Activated T-helper 2 cell treated with anti-CD3 and anti-CD28 coated beads, Interferon-gamma antibody, Interleukin-2, Interleukin-4, amounts not matched to agents 10 μg/mL and 5 μg/mL and 100 μg/mL, durations not matched to agents 14 hours and 24 hours and 36 hours (primary cell): ENCODE results near the gene CAMTA1. TPM values are rescaled to one million over a fixed set of nuclear protein-coding genes. Genes with fewer than 3 reads are reported as not detected.

Experiments
- DNase-seq: peaks from one replicate; pipeline ENCODE4 v3.0.0; 2021; ENCODE audit warnings: low spot score
- H3K27ac Mint-ChIP-seq: one replicate; pipeline ENCODE4 v1.8.0; 2021; ENCODE audit warnings: mixed read lengths
- H3K27me3 Mint-ChIP-seq: one replicate; pipeline ENCODE4 v1.8.0; 2021; ENCODE audit warnings: low read depth, mixed read lengths
- H3K36me3 Mint-ChIP-seq: one replicate; pipeline ENCODE4 v1.8.0; 2021; ENCODE audit warnings: low read depth, mixed read lengths
- H3K4me1 Mint-ChIP-seq: one replicate; pipeline ENCODE4 v1.8.0; 2021; ENCODE audit warnings: low read depth, mixed read lengths
- H3K4me3 Mint-ChIP-seq: one replicate; pipeline ENCODE4 v1.8.0; 2021; ENCODE audit warnings: low read depth, mild to moderate bottlenecking, moderate library complexity, mixed read lengths
- H3K9me3 Mint-ChIP-seq: one replicate; pipeline ENCODE4 v1.8.0; 2021; ENCODE audit warnings: mixed read lengths
- intact Hi-C: fragments of 100-400 bp; cut with micrococcal nuclease; formaldehyde crosslinking; loops from one replicate; pipeline ENCODE4 v1.15.1; 2023
- total RNA-seq: library from RNA; stranded (reverse); gene quantifications from 2 replicates; pipeline ENCODE4 v1.2.3, GENCODE V29; 2022

CAMTA1 gene
- total RNA-seq, 1 donor from 2014 or later = 62.9 TPM

DNA sequence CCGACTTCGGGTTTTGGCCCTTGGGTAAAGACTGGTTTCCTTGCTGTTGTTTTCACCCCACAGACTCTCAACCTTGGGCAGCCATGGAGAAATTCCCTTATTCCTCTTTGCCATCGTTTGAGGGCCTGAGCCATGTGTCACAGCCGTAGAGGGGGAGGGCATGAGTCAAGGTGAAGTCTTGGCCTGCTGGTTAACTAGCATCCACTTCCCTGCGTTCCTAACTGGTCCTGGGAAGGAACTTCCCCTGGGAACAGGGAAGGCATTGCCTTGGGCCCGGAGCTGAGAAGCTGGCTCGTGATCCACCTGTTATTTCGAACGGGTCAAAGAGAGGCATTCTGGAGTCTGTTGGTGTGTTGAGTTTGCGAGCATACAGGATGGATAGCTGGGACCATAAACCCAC lies 464.9 kb downstream of the CAMTA1 start:
- H3K9me3 Mint-ChIP-seq = no peaks in the 10 kb centered on the region
- no peaks in the 10 kb centered on the region for H3K4me1 Mint-ChIP-seq
- DNase-seq = no peak
- intact Hi-C loops = no loop called here
- no peak overlapping the region for H3K27ac Mint-ChIP-seq
- H3K36me3 Mint-ChIP-seq = no peaks in the 10 kb centered on the region
- no peak overlapping the region for H3K4me3 Mint-ChIP-seq
- peaks cover 4% of the 10 kb centered on the region for H3K27me3 Mint-ChIP-seq

DNA sequence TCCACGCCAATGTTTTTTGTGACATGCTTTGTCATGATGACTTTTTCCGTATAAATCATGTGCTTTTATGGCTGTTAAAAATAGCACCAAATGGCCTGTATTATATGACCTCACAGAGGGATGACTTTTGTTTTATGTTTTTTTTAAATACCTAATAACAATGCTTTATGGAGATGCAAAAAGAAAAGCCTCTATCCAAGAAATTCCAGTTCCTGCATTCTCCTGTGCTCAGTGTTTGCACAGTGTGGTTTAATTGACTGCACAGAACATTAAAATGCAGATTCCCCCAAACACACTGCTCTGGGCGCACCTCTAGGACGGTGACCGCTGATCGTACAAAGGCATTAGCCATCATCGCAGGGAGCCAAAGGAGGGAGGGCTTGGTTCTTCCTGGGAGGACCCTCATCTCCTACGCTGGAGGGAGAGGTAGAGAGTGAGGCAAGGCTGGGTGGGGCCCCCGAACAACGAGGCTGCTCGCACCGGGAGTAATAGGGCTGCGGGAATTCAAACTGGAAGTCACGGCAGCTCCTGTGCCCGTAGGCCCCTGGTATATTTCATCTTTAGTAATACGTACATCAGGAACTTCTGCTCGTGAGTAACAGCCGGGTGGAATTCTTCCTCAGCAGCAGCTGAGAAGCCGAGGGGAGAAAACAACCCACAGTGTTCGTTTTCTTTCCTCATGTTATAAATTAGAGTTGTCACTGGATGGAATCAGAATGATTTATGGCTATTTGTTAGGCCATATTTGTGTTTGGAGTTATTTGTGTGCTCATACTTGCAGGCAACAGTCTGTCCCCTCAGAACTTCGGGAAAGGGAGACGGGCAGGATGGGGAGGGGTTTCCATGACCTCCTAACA lies 465.6 kb downstream of the CAMTA1 start:
- Mint-ChIP-seq H3K27me3 (peaks cover 4% of the 10 kb centered on the region), H3K4me3 (no peak overlapping the region)
- intact Hi-C loops = no loop called here

DNA sequence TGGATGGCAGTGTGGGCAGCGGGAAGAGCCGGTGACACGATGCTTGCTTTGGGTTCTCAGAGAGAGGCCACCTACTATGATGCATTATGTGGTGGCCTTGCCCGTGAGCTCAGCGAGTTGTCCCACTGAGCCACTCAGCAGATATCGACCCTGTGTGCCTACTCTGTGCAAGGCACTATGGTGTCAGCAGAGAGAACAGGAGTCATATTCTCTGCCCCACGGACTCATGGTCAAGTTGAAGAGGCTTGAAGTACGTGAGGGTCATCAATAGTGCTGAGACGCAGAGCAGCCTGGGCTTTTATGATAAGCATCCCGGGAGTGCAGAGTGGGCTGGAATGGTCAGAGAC lies 466.2 kb downstream of the CAMTA1 start:
- Mint-ChIP-seq H3K27ac (no peak overlapping the region), H3K4me3 (no peak overlapping the region), H3K9me3 (no peaks in the 10 kb centered on the region), H3K36me3 (no peaks in the 10 kb centered on the region), H3K4me1 (no peaks in the 10 kb centered on the region), H3K27me3 (peaks cover 4% of the 10 kb centered on the region)
- DNase-seq = no peak
- intact Hi-C loops = no loop called here

More for the DNA sequence above, 465.6 kb downstream of the CAMTA1 start:
- Mint-ChIP-seq H3K36me3 (no peaks in the 10 kb centered on the region), H3K4me1 (no peaks in the 10 kb centered on the region), H3K27ac (no peak overlapping the region), H3K9me3 (no peaks in the 10 kb centered on the region)
- no peak for DNase-seq

DNA sequence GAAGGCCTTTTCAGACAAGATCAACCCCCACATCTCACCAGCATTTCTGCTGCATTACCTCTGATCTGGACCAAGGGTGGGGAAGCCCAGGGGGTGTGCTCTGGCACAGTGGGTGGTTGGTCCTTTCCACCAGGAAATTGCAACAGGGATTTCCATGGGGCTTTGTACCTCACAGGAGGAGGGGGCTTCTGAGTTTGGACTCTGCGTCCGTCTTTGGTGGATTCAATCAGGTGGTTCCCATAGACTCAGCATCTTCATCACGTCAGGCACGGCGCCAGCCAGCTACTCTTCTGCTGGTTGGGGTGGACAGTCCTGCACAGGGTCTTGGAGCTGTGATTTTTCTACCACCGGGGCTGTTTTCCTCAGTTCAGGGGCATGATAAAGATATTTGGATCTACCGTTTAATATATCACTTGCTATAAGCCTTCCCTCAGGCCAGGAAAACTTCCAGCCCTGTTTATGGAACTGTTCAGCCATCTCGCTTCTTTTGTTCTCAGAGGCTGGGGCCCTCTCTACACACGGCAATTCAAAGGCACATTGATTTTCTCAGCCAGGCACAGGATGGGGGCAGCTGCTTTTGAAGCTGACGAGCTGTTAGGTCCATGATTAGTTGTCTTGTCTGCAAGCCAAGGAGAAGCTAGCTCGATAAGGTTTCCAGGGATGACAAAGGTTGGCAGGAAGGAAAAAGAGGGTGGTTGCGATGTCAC lies 467.3 kb downstream of the CAMTA1 start:
- no peaks in the 10 kb centered on the region for H3K36me3 Mint-ChIP-seq
- H3K27ac Mint-ChIP-seq = no peak overlapping the region
- H3K27me3 Mint-ChIP-seq = peaks cover 4% of the 10 kb centered on the region
- H3K4me1 Mint-ChIP-seq = no peaks in the 10 kb centered on the region
- no peak overlapping the region for H3K4me3 Mint-ChIP-seq
- no peak for DNase-seq
- intact Hi-C loops = no loop called here
- H3K9me3 Mint-ChIP-seq = no peaks in the 10 kb centered on the region

DNA sequence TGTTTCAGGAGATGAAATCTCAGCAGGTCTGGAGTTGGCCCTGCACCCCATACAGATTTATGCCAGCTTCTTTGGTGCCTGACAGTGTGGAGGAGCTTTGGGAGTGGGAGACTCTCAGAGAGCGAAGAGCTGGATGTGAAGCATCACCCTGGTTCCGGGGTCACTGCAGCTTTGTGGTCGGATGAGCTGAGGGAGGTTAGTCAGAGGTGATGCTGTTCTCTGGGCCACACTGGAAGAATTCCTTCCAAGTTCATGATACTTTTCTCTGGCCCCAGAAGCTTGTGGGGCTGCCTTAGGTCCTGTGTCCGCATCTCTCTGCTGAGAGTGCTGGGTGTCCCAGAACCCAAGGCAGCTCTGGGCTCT lies 467.8 kb downstream of the CAMTA1 start:
- no peak for DNase-seq
- H3K4me3 Mint-ChIP-seq = no peak overlapping the region
- H3K9me3 Mint-ChIP-seq = no peaks in the 10 kb centered on the region
- H3K27ac Mint-ChIP-seq = no peak overlapping the region
- H3K27me3 Mint-ChIP-seq = peaks cover 4% of the 10 kb centered on the region
- intact Hi-C loops = no loop called here
- no peaks in the 10 kb centered on the region for H3K4me1 Mint-ChIP-seq
- H3K36me3 Mint-ChIP-seq = no peaks in the 10 kb centered on the region

DNA sequence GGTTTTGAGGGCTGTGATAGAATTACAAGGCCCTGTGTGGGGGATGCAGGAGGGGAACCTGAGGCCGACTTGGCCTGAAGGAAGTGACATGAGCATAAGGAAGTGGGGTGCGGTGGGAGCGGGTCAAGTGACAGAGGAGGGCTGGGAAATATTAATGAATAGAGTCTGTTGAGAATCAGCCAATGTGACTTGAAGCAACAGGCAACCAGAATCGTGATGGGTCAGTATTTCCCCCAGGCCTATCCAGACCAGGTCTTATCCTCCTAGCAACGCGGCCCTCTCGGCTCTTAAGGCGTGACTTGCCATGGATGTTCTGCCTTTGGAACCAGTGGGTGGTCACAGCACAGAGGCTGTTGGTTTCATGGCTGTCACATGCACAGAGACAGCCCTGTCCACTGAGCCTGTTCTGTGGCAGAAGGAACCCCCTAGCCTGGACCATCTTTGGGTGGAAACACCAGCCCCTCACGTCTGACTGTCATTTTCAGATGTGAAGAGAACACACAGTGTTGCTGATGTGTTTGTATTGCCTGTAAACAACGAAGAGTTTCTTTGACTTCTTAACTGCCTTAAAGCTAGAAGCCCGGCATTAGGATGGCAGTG lies 468.8 kb downstream of the CAMTA1 start:
- Mint-ChIP-seq H3K27me3 (peaks cover 4% of the 10 kb centered on the region), H3K27ac (no peak overlapping the region), H3K36me3 (no peaks in the 10 kb centered on the region), H3K4me1 (no peaks in the 10 kb centered on the region), H3K9me3 (no peaks in the 10 kb centered on the region), H3K4me3 (no peak overlapping the region)
- no peak for DNase-seq
- intact Hi-C loops = no loop called here

DNA sequence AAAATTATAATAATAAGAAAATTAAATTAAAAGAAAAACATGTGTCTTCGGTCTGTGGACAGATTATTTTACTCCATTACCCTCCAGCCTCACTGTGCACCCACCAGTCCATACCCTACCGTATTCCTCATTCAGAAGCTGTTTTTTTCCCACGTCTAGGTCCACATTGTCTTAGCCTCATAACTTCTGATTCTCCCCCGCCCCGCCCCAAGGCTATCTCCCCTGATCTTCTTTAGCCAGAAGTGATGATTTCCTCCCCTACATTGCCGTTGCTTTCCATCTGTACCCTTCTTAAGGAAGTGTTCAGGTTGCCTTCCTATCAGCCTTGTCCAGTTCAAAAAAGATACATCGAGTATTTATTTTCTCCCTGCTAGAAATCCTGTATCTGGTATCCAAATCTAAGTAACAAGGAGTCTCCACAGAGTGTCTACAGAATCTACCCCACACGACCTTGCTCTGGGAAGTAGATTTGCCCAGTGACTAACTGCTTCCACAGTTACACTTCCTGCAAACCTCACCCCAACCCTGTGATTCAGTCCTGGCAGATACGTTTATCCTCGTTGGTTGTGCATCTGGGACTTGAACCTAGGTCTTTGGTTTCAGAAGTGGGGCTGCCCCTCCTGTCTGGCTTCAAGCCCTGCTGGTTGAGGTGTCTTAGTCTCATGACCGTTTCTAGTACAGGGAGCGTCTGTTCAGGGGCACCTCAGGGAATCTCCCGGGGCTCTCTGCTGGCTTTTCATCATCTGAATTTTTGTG lies 470.2 kb downstream of the CAMTA1 start:
- no peak overlapping the region for H3K4me3 Mint-ChIP-seq
- H3K4me1 Mint-ChIP-seq = no peaks in the 10 kb centered on the region
- no peaks in the 10 kb centered on the region for H3K36me3 Mint-ChIP-seq
- intact Hi-C loops = no loop called here
- peaks cover 4% of the 10 kb centered on the region for H3K27me3 Mint-ChIP-seq
- H3K27ac Mint-ChIP-seq = no peak overlapping the region
- H3K9me3 Mint-ChIP-seq = no peaks in the 10 kb centered on the region
- no peak for DNase-seq

DNA sequence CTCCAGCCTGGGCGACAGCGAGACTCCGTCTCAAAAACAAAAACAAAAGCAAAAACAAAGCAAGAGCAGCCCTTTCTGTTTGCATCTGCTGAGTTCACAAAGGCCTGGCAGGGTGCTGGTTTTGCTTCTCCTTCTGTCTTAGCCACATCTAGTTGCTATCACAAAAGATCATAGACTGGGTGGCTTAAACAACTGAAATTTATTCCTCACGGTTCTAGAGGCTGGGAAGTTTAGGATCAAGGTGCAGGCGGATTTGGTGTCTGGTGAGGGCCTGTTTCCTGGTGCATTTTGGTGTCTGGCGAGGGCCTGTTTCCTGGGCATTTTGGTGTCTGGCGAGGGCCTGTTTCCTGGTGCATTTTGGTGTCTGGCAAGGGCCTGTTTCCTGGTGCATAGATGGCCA lies 471.3 kb downstream of the CAMTA1 start:
- intact Hi-C loops = no loop called here
- no peak overlapping the region for H3K4me3 Mint-ChIP-seq
- no peaks in the 10 kb centered on the region for H3K9me3 Mint-ChIP-seq
- no peaks in the 10 kb centered on the region for H3K4me1 Mint-ChIP-seq
- H3K27ac Mint-ChIP-seq = no peak overlapping the region
- no peak for DNase-seq
- no peaks in the 10 kb centered on the region for H3K27me3 Mint-ChIP-seq
- H3K36me3 Mint-ChIP-seq = no peaks in the 10 kb centered on the region

DNA sequence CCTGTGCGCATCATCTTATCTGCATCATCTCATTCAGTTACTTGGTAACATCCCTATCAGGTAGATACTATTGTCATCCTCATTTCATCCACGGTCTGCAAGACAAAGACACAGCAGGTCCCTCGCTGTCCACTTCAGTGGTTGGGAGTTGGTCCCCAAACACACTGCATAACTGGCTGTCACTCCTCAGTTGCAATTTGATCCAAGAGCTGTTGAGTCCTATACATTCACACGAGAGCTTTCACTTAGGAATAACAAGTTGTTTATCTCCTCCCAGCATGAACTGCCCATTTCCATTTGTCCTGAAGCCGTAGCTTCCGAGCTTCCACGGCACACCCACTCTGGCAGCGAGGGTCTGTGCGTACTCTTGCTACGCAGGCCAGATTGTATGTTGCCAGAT lies 472.0 kb downstream of the CAMTA1 start:
- H3K27me3 Mint-ChIP-seq = no peaks in the 10 kb centered on the region
- H3K4me3 Mint-ChIP-seq = no peak overlapping the region
- no peaks in the 10 kb centered on the region for H3K36me3 Mint-ChIP-seq
- H3K4me1 Mint-ChIP-seq = no peaks in the 10 kb centered on the region
- intact Hi-C loops = no loop called here
- DNase-seq = no peak
- no peaks in the 10 kb centered on the region for H3K9me3 Mint-ChIP-seq
- no peak overlapping the region for H3K27ac Mint-ChIP-seq

DNA sequence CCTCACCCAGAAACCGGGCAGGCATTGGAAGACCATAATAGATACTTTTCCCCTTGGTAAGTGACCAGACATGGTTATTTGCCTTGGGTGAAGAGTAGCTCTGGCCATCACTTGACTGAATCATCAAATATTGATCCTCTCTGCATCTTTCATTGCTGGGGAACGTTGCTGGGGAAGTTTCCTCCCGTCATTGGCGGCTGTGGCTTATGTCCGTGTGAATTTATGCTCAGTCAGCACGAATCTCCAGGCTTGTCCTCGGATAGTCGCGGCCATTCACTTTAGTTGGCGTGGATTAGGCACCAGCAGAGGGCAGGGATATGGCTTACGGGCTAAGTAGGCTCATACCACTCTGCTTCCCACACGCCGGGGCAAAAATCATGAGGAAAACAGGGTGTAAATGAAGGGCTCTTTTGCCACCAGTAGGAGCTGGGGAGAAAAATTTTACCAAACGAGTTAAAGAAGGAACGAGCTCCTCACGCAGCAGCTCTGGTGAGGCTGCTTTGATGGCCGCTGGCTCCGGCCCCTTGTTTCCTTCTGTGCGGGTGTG lies 473.4 kb downstream of the CAMTA1 start:
- intact Hi-C loops = no loop called here
- no peaks in the 10 kb centered on the region for H3K36me3 Mint-ChIP-seq
- no peak overlapping the region for H3K27ac Mint-ChIP-seq
- no peaks in the 10 kb centered on the region for H3K9me3 Mint-ChIP-seq
- H3K4me1 Mint-ChIP-seq = no peaks in the 10 kb centered on the region
- H3K27me3 Mint-ChIP-seq = no peaks in the 10 kb centered on the region
- no peak for DNase-seq
- no peak overlapping the region for H3K4me3 Mint-ChIP-seq

DNA sequence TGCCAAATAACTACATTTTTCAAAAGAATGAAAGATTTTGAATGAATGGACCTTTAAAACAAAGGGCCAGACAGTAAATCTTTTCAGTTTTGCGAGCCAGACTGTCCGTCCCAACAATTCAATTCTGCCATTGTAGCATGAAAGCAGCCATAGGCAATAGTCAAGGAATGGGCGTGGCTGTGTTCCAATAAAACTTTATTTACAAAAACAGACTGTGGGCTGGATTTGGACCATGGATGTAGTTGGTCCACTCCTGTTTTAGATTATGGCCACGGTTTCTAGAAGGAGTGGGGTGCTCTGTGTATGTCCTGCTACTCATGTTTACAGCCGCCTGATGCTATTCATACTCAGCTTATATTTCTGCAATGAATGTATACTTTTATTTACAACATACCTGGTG lies 474.7 kb downstream of the CAMTA1 start:
- Mint-ChIP-seq H3K27me3 (no peaks in the 10 kb centered on the region), H3K27ac (no peak overlapping the region), H3K9me3 (no peaks in the 10 kb centered on the region), H3K36me3 (no peaks in the 10 kb centered on the region), H3K4me1 (no peaks in the 10 kb centered on the region), H3K4me3 (no peak overlapping the region)
- DNase-seq = no peak
- intact Hi-C loops = no loop called here

DNA sequence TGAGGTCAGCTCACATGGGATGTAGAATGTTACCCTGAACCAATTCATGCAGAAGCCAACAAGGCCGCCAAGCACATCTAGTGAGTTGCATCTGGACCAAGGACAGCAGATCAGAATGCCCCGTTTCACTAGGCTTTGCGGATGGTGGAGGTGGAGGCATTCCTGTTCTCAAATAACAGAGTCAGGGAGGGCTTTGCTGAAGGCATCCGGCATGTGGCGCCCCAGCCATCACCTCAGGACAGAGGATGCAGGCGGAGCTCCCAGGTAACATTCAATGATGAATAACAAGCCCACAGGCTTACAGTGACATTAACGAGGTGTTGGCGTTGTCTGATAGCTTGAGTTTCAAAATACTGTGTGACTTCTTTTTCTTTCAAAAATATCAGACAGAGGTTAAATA lies 476.2 kb downstream of the CAMTA1 start:
- no peaks in the 10 kb centered on the region for H3K4me1 Mint-ChIP-seq
- H3K27ac Mint-ChIP-seq = no peak overlapping the region
- H3K9me3 Mint-ChIP-seq = no peaks in the 10 kb centered on the region
- no peaks in the 10 kb centered on the region for H3K27me3 Mint-ChIP-seq
- H3K4me3 Mint-ChIP-seq = no peak overlapping the region
- no peaks in the 10 kb centered on the region for H3K36me3 Mint-ChIP-seq
- DNase-seq = no peak
- intact Hi-C loops = no loop called here
